Cerebellar cortex (tissue), 1 donor: ENCODE results near the gene GSDME.

ENCODE experiments used
- DNase-seq: peaks from one replicate; pipeline ENCODE4 v3.0.0-alpha.2; 2015; ENCODE audit warnings: low spot score

The GSDME gene

DNA sequence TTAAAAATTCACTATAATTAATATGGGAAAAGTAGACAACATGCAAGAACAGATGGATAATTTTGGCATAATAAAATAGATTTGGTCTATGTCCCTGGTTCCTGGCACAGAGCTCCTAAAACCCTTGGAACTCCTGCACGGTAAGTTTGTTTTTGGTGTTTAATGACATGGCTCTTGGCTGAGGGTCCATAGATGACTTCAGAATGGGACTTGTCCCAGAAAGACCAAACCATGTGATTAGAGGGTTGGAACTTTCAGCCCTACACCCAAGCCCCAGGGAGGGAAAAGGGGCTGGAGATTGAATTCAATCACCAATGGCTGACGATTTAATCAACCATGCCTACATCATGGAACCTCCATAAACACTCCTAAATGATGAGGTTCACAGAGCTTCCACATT lies 12.6 kb upstream of the GSDME start:
- DNase-seq, result no peak

DNA sequence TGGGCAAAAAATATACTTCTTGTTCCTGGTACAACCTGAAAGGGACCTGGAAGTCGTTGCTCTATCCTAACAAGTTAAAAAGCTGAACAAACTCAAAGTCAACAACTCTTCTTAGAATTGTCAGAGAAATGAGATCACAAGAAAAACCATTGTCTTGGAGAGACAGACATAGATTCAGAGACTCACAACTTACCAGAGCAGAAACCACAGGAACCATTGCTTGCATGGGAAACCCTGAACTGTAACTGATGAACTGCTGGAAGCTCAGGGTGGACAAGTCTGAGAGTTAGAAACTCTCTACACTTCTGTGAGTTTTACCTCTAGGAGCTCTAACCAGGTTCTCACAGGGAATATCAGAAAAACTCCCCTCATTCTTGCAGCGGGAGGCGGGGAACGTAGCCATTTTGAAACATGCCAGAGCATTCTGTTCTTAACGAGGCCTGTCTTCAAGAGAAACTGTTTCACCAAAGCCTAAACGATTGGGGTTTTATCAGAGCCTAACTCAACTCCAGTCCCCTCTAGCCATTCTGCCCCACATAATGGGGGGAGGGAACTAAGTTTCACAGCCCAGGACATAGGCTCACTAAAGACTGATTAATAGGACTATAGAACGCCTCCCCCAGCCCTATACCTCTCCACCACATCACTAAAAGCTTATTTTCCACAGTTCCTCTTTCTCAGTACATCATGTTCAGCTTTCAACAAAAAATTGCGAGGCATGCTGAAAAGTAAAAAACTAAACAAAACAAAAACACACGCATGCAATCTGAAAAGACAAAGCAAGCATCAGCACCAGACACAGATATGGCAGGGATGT lies 12.0 kb upstream of the GSDME start:
- DNase-seq, result no peak

DNA sequence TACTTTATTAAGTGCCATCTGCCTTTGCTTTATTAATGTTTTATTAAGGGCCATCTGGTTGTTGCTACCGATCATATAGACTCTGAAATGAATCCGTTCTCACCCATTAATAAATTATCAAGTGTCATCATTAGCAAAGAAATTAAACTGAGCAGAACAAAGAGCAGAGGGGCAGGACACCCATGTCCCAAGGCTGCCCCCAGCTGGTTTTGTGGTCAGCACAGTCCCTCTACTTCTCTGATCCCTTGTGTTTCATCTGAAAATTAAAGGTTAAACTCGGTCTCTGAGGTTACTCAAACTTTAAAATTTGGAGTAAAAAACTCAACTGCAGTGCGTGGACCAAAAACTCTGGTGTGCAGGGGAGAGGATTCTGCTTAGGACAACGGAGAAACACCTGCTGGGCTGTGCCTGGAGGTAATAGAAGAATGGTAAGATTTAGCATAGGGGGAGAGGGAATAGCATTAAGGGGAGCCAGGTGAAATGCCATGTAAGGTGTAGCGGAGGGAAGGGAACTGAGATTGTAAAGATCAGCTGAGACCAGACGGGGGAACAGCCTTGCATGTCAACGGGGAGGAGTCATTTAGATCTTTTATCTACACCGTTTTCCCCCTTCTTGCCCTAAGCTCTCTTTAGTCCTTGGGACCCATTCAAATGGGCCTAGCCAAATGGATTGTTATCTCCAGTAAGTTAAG lies 10.8 kb upstream of the GSDME start:
- no peak for DNase-seq

DNA sequence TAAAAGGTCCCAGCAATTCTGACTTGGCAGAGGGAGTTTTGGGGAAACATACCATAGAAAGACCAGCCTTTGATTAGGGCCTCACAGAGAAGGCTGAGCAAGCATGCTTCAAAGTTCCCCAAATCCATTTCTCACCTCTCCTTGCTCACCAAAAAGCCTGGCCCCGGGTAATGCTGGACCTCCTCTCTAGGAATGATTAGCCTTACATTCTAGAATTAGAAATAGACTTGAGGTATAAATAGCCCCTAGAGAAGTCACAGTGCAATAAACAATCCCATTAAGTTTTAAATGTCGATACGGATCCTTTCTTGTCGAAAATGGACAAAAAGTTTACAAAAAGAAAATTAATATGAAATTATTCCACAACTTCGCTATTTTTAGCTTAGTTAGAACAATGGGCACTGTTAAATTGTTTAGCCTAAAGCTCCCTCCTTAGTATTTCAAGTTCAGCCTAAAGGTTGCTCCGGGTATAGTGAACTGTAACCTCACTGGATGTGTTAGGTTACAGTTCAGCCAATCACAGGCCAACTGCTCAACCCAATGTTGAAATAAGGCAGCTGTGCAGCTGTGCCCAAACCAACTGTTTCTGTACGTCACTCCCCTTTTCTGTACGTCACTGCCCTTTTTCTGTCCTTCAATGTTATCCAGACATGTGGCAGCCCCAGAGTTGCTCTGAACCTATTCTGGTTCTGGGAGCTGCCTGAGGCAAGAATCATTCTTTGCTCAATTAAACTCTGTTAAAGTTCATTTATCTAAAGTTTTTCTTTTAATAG lies 7.9 kb upstream of the GSDME start:
- no peak for DNase-seq

DNA sequence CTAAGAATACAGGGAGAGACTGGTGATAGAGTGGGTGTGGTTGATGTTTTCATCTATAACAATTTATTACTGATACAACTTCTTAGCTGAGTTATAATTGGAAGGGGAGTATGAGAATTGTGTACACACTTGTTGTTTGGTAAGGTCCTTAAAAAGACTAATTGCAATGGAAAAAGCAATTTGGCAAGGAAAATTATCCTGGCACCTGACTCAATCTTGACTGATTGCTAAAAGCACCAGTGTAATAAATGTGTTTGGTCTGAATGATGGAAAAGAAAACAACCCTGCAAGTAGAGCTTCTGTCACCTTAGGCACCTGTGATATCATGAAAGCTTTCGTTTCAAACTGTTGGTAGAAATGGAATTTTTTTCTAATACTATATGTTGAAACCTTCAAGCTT lies 6.7 kb upstream of the GSDME start:
- DNase-seq, result no peak

DNA sequence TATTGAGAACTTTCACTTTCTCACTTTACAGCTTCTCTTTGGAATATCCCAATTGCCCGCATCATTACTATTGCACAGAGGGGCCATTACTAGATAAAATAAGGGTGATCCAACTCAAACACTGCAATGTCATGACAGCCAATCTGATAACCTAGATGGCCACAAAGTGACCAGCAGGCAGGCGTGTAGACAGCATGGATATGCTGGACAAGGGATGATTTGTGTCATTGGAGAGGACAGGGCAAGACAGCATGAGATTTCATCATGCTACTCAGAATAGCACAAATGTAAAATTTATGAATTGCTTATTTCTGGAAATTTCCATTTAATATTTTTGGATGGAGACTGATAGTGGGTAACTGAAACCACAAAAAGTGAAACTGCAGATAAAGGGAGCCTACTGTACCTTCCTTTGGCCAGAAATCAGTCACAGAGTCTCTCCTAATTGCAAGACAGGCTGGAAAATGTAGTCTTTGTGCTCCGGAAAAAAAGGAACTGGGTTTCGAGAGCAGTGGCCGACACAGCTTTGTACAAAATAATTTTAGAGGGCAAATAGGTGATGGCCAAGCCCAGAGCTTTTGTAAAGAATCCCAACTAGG lies 6.1 kb upstream of the GSDME start:
- DNase-seq, result no peak

DNA sequence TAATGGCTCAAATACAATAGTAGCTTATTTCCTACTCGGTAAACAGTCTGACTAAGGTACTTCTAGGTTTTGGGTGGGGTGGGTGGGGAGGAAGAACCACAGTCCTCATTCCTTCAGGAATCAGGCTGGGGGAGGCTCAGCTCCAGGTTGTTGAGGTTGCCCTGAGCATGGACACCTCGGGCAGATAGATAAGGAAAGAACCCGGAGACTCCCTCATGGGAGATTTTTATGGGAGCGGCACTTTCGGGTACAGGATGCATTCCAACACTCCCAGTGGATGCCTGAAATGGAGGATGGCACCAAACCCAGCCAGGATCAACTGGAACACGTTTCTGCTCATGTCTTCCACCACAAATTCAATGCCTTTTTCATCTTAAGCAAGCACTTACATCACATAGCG lies 5.5 kb upstream of the GSDME start:
- DNase-seq, result no peak

DNA sequence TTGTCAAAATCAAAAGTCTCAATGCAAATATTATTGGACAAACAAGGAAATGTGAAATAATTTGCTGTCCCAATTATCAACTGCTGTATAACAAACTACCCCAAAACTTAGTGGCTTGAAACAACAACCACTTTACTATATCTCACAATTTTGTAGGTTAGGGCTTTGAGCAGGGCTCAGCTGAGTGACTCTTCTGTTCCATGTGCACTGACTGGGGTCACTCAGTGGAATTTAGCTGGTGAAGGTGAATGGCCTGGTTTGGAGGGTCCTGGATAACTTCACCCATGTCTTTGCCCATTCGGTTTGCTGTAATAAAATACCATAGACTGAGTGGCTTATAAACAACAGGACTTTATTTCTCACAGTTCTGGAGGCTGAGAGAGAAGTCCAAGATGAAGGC lies 3.7 kb upstream of the GSDME start:
- no peak for DNase-seq

DNA sequence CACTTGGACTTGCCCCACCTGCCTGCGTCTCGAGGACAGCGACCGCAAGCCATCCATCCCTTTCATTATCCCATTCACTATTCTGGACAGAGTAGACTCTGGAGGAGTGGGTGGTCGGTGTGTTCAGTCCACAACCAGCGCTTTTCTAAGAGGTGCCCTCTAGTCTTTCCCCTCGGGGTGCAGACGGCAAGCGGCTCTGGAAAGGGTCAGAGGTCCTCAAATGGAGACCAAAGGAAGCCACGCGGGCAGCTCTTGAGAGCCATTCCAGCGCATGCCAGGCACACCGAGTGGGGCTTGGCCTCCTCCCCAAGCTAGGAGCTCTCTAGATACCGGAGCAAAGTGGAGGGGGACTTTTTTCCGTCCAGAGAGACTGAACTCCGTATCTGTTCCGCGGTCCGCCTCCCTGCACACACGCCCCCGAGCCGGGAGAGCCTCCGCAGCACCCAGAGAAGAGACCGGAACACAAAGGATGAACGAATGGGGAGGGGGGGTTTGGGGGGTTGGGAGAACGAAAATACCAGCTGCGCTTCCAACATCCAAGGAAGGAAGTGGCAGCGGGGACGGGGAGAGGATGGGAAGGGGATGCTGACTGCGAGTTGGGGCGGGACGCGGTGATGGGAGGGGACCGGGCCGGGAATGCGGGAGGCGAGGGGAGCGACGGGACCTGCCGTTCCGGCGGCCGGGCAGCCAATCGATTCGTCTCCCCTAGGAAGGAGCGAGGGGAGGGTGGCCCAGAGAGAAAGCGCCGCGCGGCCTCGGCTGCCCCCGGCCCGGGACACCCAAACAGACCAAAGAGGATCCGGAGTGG lies 515 bp downstream of the GSDME start:
- no peak for DNase-seq

DNA sequence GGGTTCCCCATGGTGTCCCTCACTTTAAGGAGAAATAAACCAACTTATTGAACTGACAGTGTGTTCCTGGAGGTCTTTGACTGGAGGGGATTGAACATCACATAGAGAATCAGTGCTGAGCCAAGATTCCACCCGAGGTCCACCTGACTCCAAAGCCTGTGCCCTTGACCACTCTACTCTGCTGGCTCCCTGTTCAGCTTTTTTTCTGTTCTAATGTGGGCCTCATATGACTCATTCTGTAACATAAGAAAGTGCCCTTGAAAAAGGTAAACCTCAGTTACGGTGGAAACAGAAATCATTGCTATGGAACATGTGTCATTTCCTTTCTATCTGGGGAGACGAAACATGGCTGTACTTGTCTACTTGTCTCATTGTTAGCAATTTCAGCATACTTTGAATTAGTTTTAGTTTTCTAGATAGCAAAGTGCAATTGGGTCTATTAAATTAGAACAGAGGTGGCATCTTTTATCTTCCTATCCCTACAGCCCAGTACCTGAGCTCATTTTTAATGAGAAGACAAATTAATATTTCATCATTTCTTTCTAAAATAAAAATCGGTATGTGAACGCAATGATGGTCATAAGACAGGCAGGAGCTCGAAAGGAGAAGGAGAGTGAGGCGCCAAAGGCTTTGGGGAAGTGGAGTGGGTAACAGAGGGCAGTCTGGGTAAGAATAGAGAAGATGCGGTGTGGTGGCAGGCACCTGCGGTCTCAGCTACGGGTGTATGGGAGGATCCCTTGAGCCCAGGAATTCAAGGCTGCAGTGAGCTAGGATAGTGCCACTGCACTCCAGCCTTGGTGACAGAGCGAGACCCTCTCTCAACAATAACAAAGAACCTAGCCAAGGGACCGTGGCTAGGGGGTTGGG lies 1.5 kb downstream of the GSDME start:
- DNase-seq, result no peak

DNA sequence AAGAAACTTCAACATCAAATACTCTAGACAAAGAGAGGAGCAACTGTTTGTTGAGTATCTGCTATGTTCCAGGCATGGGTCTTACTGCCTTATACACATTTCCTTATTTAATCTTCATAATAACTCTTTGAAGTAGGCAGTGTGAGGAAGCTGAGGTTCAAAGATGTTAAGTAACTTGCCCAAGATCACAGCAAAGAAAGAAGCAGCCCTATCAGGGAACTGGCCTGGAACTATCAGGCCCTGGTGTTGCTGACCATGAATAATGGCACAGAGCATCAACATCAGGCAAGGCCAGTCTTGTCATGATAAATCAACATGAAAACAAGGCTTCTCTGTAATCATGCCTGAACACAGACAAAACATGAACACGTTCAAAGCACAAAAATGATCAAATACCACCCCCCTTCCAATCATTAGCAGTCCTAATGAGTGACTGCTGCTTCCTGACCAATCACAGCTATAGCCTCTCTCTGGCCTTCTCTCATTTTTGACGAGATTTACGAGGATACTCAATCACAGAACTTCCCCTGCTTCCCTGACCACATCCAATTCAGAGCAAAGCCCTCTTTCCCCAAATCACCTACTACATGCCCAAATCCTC lies 2.3 kb downstream of the GSDME start:
- DNase-seq, result no peak

DNA sequence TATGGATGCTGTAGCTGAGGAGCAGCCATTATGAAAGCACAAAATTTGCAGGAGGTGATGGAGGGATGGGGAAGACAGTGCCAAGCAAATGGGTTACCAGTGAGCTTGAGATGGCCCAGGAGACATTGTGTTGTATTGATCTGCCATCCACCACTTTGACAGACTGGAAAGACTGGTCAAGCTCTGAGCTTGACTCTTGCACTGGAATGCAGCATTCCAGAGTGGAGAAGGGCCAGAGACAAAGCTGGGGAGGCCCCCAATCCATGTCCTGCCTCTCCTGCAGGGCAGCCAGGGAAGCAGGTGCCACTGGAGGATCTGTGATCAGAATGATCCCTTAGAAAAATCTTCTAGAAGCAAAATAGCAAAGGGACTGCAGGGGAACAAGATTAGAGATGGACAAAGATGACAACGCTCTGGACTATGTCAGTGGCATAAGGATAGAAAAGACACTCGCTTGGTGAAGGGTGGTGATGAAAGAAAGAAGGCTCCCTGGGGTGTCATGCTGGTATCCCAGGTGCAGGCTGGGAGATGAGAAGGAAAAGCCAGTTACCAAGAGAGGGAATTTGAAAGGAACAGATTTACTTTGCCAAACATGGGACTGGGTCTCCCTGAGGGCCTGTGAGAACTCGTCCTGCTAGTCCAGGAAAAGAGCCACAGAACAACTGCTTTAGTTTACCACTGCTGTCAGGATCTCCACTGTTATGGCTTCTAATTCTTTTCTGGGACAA lies 5.0 kb downstream of the GSDME start:
- no peak for DNase-seq

DNA sequence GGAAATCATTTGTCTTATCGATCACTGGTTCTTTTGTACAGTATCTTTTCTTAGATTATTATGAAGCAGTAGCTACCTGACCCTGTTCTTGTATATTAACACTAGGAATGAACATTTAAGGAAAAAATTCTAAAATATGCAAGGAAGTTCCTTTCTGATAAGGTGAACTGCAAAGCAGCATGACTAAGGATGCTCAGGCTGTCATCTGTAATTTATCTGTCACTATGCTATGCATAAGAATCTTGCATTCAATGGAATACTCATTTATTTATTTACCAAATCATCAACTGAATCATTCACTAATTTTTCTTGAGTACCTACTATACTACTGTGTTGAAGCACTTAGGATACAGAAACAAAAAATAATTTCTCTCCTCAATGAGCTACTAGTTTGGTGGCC lies 5.8 kb downstream of the GSDME start:
- no peak for DNase-seq

DNA sequence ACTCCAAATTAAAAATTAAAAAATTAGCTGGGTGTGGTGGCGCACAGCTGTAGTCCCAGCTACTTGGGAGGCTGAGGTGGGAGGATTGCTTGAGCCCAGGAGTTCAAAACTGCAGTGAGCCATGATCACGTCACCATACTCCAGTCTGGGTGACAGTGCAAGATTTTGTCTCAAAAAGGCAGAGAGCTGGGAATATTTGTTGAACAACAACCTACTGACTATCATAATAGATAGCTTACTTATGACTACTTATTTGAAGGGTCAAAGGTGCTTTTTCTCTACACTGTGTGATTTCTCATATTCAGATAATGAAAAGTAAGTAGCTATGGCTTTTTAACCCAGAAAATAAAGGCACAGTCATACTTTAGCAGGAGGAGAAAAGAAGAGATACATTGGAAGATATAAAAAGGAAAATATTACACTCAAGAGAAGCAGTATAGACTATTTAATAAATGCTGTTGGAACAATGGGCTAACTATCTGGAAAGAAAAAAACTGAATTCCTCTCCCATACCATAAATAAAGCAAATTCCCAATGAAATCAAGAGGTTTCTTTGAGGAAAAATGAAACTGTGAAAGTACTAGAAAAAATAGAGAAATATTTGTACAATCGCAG lies 6.7 kb downstream of the GSDME start:
- DNase-seq, result no peak

DNA sequence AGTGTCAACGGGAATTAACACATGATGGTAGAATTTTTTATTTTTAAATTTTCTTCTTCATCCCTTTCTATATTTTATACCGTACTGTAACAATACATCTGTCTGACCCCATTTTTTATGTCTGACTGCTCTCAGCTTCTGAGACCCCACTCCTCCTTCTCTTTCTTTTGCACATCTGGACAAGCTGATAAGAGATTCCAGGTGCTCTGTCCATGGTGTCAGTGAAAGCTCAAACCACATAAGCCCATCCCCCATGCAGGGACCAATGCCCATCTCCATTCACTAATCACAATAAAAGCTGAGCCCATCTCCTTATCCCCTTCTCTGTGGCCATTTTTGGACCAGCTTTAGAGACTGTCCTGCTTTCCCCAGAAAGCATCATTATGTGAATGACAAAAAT lies 8.7 kb downstream of the GSDME start:
- DNase-seq, result no peak

DNA sequence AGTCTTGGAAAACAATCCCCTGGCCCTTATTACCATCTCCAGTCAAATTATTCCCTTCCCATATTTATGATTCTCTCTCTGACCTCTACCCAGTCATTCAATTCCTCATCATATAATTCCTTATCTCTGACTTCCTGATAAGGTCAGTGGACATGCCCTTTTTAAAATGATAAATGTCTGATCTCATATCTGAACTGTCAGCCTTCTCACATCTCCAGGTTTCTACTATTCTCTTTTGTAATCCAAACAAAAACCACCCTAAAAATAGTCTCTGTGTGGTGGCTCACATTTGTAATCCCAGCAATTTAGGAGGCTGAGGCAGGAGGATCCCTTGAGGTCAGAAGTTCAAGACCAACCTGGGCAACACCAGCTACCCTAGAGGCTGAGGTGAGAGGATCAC lies 11.9 kb downstream of the GSDME start:
- no peak for DNase-seq

DNA sequence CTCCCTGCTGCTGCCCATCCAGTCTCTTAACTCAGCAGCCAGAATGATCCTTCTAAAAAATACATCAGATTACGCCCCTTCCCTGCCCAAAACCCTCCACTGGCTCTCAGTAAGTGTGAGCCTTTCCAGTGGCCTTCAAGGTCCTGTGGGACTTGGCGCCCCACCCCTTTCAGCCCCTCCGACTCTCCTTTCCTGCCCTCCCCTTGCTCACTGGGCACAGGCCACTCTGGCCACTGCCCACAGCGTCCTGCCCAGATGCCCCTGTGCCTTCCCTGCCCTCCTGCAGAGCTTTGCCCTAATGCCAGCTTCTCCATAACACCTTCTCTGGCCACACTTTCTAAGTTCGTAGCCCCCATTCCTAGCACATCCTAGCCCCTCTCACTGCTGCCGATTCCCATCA lies 13.8 kb downstream of the GSDME start:
- DNase-seq, result no peak

DNA sequence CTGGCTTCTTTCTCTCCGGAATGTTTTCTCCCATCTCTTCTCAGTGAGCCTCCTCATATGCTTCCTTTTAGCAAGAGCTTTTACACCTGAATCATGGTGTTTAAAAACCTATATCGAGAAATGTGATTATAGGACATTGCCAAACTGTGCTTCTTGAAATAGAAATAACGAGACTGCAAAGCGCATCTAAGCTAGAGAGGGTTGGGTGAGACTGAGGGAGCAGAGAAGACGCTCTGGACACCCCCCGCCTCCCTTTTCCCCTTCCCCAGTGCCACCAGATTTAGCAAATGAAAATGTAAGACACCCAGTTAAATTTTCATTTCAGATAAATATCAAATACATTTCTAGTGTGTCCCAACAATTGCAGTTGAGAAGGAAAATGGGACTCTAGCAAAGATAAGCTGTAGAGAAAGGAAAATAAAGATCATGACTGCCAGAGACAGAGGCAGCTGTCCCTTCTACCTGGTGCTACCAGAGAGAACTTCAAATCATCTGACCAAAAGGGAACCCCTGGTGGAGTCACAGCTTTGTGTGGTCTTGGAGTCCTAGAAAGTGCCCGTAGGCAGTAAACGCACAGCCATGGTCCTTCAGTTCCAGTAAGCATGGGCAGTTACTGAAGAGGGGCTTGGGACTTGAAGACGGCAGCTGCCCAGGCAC lies 14.6 kb downstream of the GSDME start:
- DNase-seq, result no peak
